Measurements from ENCODE around the gene TRIM38. TPM values are rescaled to one million over a fixed set of nuclear protein-coding genes. Genes with fewer than 3 reads are reported as not detected.

TRIM38 gene
- total RNA-seq, 2 donors from 2014 or later = 9.7 to 13.4 TPM

- Histone ChIP-seq H3K9me3 (no peaks in the 10 kb centered on the region), H3K27ac (no peak overlapping the region), H3K4me3 (no peak overlapping the region), H3K36me3 (peaks cover 22% of the 10 kb centered on the region), H3K9ac (ENCODE audit: low read depth in 2 of 2, low read length in 2 of 2) (no peak overlapping the region), H3K27me3 (no peaks in the 10 kb centered on the region), H3K4me1 (no peaks in the 10 kb centered on the region)
- intact Hi-C loops (cut with DNase I) = no loop called here
- no peak for TF ChIP-seq CTCF (IDR thresholded peaks at IDR 0.05)
- DNase-seq = no peak
These were observed 9.5 kb downstream of the TRIM38 start for GRCh38 chr6:25972128-25972527.

- Histone ChIP-seq H3K27ac (no peak overlapping the region), H3K27me3 (no peaks in the 10 kb centered on the region), H3K4me1 (no peaks in the 10 kb centered on the region), H3K36me3 (peaks cover 22% of the 10 kb centered on the region), H3K9ac (ENCODE audit: low read depth in 2 of 2, low read length in 2 of 2) (no peak overlapping the region), H3K4me3 (no peak overlapping the region), H3K9me3 (no peaks in the 10 kb centered on the region)
- intact Hi-C loops (cut with DNase I) = no loop called here
- TF ChIP-seq CTCF (IDR thresholded peaks at IDR 0.05) = no peak
- no peak for DNase-seq
These were observed 10.3 kb downstream of the TRIM38 start for GRCh38 chr6:25972902-25973301.

DNA sequence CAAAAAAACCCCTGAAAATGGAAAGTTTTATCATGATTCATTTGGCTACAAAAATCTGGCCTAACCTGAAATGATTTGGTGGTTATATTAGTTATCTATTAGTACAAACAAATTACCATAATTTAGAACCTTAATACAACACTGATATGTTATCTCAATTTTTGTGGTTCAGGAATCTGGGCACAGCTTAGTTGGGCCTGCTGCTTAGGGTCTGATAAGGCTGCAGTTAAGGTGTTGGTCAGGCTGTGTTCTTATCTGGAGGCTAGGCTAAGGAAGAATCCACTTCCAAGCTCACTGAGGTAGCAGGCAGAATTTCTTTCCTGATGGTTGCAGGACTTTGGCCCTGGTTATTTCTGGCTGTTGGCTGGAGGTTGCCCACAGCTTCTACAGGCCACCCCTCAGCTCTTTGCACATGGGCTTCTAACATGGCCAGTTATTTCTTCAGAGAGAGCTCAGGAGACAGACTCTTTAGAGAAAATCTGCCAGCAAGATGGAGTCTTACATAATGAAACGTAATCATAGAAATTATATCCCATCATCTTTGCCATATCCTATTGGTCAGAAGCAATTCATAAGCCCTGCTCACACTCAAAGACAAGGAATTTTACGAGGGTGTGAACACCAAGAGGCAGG is 11.4 kb downstream of the TRIM38 start:
- H3K36me3 ChIP-seq = peaks cover 22% of the 10 kb centered on the region
- TF ChIP-seq CTCF (IDR thresholded peaks at IDR 0.05) = no peak
- no peaks in the 10 kb centered on the region for H3K27me3 ChIP-seq
- no peak overlapping the region for H3K27ac ChIP-seq
- no peaks in the 10 kb centered on the region for H3K9me3 ChIP-seq
- H3K4me3 ChIP-seq = no peak overlapping the region
- H3K4me1 ChIP-seq = no peaks in the 10 kb centered on the region
- intact Hi-C loops (cut with DNase I) = no loop called here
- no peak overlapping the region for H3K9ac ChIP-seq (ENCODE audit: low read depth in 2 of 2, low read length in 2 of 2)
- DNase-seq = no peak

DNA sequence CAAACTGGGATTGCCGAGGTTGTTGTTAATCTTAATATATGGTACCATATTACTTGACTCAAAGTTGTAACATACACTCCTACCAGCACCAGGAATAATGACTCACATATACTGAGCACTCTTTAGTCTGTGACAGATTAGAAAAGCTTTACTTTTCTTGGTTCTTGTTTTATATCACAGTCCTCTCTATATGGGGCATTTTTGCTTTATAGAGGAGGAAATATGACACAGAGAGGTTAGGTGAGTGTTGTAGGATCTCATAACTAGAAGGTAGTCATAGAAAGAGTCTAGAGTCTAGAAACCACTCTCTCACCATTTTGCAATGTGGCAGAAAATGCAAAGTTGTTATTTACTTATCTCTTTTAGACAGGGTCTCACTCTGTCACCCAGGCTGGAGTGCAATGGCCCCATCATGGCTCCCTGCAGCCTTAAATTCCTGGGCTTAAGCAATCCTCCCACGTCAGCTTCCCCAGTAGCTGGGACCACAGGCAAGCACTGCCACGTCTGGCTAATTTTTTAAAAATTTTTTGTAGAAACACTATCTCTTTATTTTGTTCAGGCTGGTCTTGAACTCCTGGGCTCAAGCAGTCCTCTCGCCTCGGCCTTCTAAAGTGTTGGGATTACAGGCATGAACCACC is 13.4 kb downstream of the TRIM38 start:
- no peak for TF ChIP-seq CTCF (IDR thresholded peaks at IDR 0.05)
- intact Hi-C loops (cut with DNase I) = no loop called here
- Histone ChIP-seq H3K9ac (ENCODE audit: low read depth in 2 of 2, low read length in 2 of 2) (no peak overlapping the region), H3K4me1 (no peaks in the 10 kb centered on the region), H3K27me3 (no peaks in the 10 kb centered on the region), H3K4me3 (no peak overlapping the region), H3K36me3 (peaks cover 22% of the 10 kb centered on the region), H3K9me3 (no peaks in the 10 kb centered on the region), H3K27ac (no peak overlapping the region)
- no peak for DNase-seq

GRCh38 chr6:25980935-25981334 is 18.3 kb downstream of the TRIM38 start:
- no peak for TF ChIP-seq CTCF (IDR thresholded peaks at IDR 0.05)
- no peak for DNase-seq
- peaks cover 2% of the 10 kb centered on the region for H3K36me3 ChIP-seq
- no peaks in the 10 kb centered on the region for H3K27me3 ChIP-seq
- intact Hi-C loops (cut with DNase I) = no loop called here
- no peak overlapping the region for H3K4me3 ChIP-seq
- H3K27ac ChIP-seq = no peak overlapping the region
- H3K9me3 ChIP-seq = no peaks in the 10 kb centered on the region
- no peak overlapping the region for H3K9ac ChIP-seq (ENCODE audit: low read depth in 2 of 2, low read length in 2 of 2)
- no peaks in the 10 kb centered on the region for H3K4me1 ChIP-seq

All from colonic mucosa (tissue), 4 donors.